Fibroblast of peridontal ligament (primary cell): ENCODE measurements around the gene OSBPL5.

Source experiments
- DNase-seq: peaks from one replicate; pipeline ENCODE4 v3.0.0-alpha.2; 2010; ENCODE audit errors: extremely low read depth

OSBPL5 gene

GRCh38 chr11:3148990-3149851 lies 15.9 kb downstream of the OSBPL5 start:
- DNase-seq: no peak

DNA sequence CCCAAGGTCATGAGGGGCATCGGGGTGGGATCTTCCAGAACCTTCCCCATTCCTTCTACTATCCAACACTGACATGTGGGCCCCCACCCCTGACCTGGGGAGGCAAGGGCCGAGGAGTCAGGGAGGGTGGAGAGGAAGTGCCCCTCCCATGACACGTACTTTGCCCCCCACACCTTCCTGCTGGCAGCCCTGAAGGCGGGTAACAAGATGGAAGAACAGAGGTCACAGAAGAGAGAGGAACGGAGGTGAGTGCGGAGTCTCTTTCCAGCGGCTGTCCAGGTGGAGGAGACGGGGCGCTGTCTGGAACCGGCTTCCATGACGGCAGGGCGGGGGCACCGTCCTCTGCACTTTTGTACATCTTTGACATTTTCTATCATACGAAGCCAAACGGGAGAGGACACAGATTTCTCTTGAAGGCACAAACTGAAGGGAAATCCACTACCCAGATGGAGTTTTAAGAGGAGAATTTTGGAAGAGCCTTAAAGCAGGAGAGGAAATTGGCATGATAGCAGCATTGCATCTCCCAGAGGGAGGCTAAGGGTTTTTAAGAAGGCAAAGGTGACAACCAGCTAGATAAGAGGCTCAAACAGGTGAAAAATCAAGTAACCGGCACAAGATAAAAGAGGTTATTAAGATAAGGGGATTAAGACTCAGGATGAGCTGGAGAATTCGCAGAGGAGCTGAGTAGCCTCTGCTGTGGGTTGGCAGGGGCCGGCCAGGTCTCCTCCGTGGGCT lies 16.7 kb downstream of the OSBPL5 start:
- no peak for DNase-seq

GRCh38 chr11:3147626-3148025 lies 17.5 kb downstream of the OSBPL5 start:
- no peak for DNase-seq

- DNase-seq: no peak
Measured at GRCh38 chr11:3147257-3147619, 17.9 kb downstream of the OSBPL5 start.

DNA sequence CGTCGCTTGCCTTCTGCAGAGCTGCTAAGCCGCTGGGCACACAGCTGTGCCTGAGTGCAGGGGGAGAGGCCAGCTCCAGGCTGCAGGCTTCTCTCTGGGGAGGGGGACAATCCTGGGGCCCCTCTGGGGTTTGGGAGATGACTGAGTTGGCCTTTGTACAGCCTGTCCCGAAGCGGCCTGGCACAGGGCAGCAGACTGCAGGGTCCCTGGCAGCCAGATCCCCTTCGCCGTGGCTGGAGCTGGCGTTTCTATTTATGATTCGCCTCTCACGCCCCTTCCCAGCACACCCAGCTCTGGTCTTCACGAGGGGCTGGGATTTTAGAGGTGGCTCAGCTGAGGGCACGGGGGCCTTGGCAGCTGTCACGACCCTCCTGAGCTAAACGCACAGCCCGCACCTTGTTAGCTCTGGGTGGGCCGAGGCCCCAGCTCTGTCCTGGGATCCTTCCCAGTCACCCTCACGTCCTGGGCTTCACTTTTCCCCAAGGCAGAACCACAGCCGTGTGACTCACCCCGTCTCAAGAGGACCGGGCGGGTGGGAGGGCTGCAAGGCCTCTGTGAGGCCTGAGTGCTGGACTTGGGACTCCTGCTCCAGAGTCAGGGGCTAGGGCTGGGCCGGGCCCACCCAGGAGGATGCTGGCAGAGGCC lies 18.4 kb downstream of the OSBPL5 start:
- DNase-seq: peak; percentile 58

DNA sequence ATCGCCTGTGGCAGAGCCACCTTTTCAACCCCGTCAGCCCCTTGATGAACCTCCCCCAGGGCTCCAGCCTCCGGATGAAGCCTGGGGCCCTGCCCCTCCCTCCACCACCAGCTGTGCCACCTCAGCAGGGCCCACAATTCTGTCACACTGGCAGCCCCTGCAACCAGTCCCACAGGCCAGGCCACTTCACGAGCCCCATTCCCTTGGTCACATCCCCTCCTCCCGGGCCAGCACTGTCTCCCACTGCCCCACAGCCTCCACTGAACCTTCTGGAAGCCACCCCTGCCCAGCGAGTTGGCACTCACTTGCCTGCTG lies 19.9 kb downstream of the OSBPL5 start:
- no peak for DNase-seq

GRCh38 chr11:3144296-3145205 lies 20.6 kb downstream of the OSBPL5 start:
- DNase-seq: no peak

DNA sequence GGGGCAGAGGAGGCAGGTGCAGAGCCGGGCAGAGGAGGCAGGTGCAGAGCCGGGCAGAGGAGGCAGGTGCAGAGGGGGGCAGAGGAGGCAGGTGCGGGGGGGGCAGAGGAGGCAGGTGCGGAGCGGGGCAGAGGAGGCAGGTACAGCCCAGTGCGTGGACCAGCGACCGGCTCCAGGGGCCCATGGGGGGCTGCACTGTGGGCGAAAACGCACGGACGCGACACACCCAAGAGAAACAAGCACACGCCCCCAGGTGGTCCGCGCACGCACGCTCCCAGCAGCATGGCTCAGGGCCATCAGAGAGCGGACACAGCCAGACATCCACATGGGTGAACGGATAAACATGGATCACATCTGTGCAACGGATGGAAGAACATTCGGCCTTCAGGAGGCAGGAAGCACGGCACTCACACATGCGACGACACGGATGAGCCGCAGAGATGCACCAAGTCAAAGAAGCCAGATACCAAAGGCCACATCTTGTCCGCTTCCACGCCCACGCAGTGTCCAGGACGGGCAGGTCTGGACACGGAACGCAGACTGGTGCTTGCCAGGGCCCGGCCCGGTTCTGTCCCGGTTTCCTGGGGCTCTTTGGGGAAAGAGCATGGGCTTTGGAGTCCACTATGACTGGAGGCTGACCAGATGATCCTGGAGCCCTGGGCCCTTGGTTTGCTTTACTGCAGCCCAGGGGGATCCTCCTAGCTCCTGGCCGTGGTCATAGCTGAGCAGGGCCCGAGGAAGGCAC lies 21.8 kb downstream of the OSBPL5 start:
- no peak for DNase-seq

DNA sequence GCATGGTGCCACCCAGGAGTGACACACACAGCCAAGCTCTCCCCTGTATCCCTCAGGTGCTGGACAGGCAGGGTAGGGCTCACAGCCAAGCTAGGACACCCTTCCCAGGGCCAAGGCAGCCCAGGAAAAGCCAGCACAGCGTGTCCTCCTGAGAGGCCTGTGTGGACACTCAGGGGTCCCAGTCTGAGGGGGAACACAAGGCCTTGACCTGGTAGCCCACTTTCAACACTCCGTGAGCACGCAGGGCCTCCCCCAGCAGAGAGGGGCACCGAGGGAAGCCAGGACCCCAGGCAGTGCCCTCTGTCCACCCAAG lies 24.9 kb downstream of the OSBPL5 start:
- DNase-seq: no peak

- DNase-seq: no peak
Measured at GRCh38 chr11:3139481-3140290, 25.4 kb downstream of the OSBPL5 start.

- DNase-seq: no peak
Measured at GRCh38 chr11:3139086-3139440, 26.0 kb downstream of the OSBPL5 start.

GRCh38 chr11:3138178-3139085 lies 26.7 kb downstream of the OSBPL5 start:
- DNase-seq: no peak

DNA sequence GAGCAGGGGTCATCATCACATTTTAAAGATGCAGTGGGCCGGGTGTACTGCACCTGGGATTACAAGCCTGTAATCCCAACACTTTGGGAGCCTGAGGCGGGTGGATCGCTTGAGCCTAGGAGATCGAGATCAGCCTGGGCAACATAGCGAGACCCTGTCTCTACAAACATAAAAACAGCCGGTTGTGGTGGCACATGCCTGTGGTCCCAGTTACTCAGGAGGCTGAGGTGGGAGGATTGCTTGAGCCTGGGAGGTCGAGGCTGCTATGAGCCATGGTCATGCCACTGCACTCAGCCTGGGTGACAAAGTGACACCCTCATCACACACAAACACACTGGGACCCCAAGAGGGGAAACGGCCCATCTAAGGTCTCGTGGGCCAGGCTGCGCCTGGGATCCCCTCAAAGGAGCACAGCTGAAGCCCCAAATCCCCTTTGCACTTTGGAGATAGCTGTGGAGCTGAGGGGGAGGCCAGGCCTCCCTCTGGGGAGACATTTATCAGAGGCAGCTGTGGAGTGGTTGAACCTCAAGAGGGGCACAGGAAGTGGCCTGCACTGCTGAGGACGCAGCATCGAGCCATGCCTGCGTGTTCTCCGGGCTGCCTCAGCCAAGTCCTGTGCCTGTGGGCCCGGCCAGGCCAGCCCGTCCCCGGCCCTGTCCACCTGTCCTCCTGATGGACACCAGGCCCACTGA lies 27.5 kb downstream of the OSBPL5 start:
- no peak for DNase-seq

DNA sequence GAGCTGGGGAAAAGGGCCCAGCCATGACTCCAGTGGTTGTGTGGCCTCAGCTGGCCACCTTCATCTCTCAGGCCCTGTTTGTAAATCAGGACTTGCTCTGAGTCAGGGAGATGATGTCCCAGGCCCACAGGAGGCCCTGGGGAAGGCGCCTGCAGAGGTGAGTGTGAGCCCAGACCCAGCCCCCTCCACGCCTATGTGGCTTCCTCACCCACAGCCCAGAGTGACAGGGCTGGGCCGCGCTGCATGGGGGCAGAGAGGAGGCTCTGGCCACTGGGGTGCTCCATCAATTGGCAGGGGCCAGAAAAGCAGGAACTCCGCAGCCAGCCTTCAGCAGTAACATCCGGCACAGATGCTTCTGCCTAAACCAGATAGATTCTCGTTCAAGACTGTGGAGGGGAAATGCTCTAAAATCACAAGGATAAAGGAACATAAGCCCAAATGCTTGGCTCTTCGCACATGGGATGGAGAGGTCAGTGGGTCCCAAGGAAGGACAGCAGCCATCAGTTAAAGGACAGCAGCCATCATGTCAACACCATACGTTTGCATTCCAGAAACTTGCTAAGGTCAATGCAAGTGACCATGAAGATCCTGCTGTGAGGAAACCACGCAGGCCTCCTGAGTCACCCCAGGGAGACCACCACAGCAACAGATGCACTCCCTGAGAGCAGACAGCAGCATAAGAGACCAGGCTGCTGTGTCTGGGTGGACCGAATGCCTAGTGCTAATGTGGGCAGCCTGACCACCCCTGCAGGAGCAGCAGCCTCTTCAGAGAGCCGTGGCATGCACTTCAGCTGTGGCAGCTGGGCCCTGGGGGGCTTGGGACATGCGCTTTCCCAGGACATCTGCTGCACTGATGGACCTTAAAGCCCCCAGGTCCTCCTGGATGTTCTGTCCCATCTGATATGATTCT lies 28.3 kb downstream of the OSBPL5 start:
- no peak for DNase-seq

- no peak for DNase-seq
Measured at GRCh38 chr11:3135481-3136440, 29.3 kb downstream of the OSBPL5 start.

GRCh38 chr11:3134651-3135480 lies 30.2 kb downstream of the OSBPL5 start:
- DNase-seq: no peak
